GM23338 (cell line): ENCODE data around the gene LASP1NB.

Source experiments
- ATAC-seq: fragments of 200-7000 bp; cut with Tn5 transposase; 3 replicates; pipeline ENCODE4 v1.9.1; 2020
- DNase-seq: peaks from one replicate; pipeline ENCODE4 v3.0.0-alpha.2; 2015; ENCODE audit warnings: low spot score
- H2AFZ ChIP-seq: fragments of 200-600 bp; sonication (generic); 2 replicates; pipeline ENCODE4 v1.8.0; 2016; ENCODE audit warnings: antibody characterized with exemption, mild to moderate bottlenecking, moderate library complexity
- H3F3A ChIP-seq: fragments of 200-600 bp; sonication (generic); replicated peaks from 2 replicates; pipeline ENCODE4 v1.8.0; 2017; ENCODE audit warnings: antibody characterized with exemption, mixed run types, low read depth
- H3K27ac ChIP-seq: fragments of 200-600 bp; sonication (generic); 2 replicates; pipeline ENCODE4 v1.6.1; 2016; ENCODE audit warnings: low read depth
- H3K27me3 ChIP-seq: fragments of 200-600 bp; sonication (generic); 2 replicates; pipeline ENCODE4 v1.8.0; 2016; ENCODE audit warnings: mild to moderate bottlenecking, mixed run types, moderate library complexity; ENCODE audit not compliant: insufficient read depth
- H3K36me3 ChIP-seq: fragments of 200-600 bp; sonication (generic); 2 replicates; pipeline ENCODE4 v1.8.0; 2016; ENCODE audit warnings: mild to moderate bottlenecking; ENCODE audit not compliant: insufficient read depth
- H3K4me1 ChIP-seq: fragments of 200-600 bp; sonication (generic); 2 replicates; pipeline ENCODE4 v1.8.0; 2016; ENCODE audit warnings: mild to moderate bottlenecking, moderate library complexity; ENCODE audit not compliant: insufficient read depth
- H3K4me2 ChIP-seq: fragments of 200-600 bp; sonication (generic); 2 replicates; pipeline ENCODE4 v1.7.1; 2017; ENCODE audit warnings: mixed run types
- H3K4me3 ChIP-seq: fragments of 200-600 bp; sonication (generic); 2 replicates; pipeline ENCODE4 v1.6.1; 2016; ENCODE audit warnings: mixed run types
- H3K79me2 ChIP-seq: fragments of 200-600 bp; sonication (generic); replicated peaks from 2 replicates; pipeline ENCODE4 v1.8.0; 2017; ENCODE audit warnings: mild to moderate bottlenecking; ENCODE audit not compliant: insufficient read depth
- H3K9me2 ChIP-seq: fragments of 200-600 bp; sonication (generic); 2 replicates; pipeline ENCODE4 v1.8.0; 2017; ENCODE audit not compliant: insufficient read depth
- H4K20me1 ChIP-seq: fragments of 200-600 bp; sonication (generic); replicated peaks from 2 replicates; pipeline ENCODE4 v1.8.0; 2017; ENCODE audit warnings: mild to moderate bottlenecking; ENCODE audit not compliant: insufficient read depth
- H3K27ac Mint-ChIP-seq: 2 replicates; pipeline ENCODE4 v1.8.0; 2020; ENCODE audit warnings: inconsistent platforms, mild to moderate bottlenecking, moderate library complexity, mixed read lengths
- H3K27me3 Mint-ChIP-seq: 3 replicates; pipeline ENCODE4 v1.8.0; 2022; ENCODE audit warnings: low read depth, mild to moderate bottlenecking, moderate library complexity, mixed read lengths, inconsistent platforms; ENCODE audit not compliant: insufficient read depth, poor library complexity
- H3K36me3 Mint-ChIP-seq: 3 replicates; pipeline ENCODE4 v1.8.0; 2021; ENCODE audit warnings: low read depth, mild to moderate bottlenecking, inconsistent platforms, moderate library complexity, mixed read lengths
- H3K4me1 Mint-ChIP-seq: 3 replicates; pipeline ENCODE4 v1.8.0; 2020; ENCODE audit warnings: mild to moderate bottlenecking, inconsistent platforms, mixed read lengths
- H3K4me3 Mint-ChIP-seq: 3 replicates; pipeline ENCODE4 v1.8.0; 2021; ENCODE audit warnings: moderate library complexity, mild to moderate bottlenecking, inconsistent platforms, mixed read lengths
- H3K9me3 Mint-ChIP-seq: 3 replicates; pipeline ENCODE4 v1.8.0; 2020; ENCODE audit warnings: moderate library complexity, mild to moderate bottlenecking, inconsistent platforms, mixed read lengths
- CREB1 ChIP-seq: fragments of 250-450 bp; sonication (Bioruptor Pico); IDR thresholded peaks from 2 replicates; pipeline ENCODE4 v1.5.0; 2020; ENCODE audit warnings: low read depth, mild to moderate bottlenecking, moderate library complexity
- POLR2AphosphoS5 ChIP-seq: IDR thresholded peaks from 2 replicates; pipeline ENCODE4 v1.6.1; 2016; ENCODE audit warnings: antibody characterized with exemption, low read depth
- TF ChIP-seq, protein P1 (sequence below): fragments of 250-450 bp; sonication (Bioruptor Pico); IDR thresholded peaks from 2 replicates; pipeline ENCODE4 v1.5.0; 2020; ENCODE audit warnings: mild to moderate bottlenecking, moderate library complexity
- TF ChIP-seq, protein P2 (sequence below): IDR thresholded peaks from one replicate; pipeline ENCODE4 v1.6.1; 2018; ENCODE audit warnings: antibody characterized with exemption; ENCODE audit not compliant: unreplicated experiment

The LASP1NB gene

DNA sequence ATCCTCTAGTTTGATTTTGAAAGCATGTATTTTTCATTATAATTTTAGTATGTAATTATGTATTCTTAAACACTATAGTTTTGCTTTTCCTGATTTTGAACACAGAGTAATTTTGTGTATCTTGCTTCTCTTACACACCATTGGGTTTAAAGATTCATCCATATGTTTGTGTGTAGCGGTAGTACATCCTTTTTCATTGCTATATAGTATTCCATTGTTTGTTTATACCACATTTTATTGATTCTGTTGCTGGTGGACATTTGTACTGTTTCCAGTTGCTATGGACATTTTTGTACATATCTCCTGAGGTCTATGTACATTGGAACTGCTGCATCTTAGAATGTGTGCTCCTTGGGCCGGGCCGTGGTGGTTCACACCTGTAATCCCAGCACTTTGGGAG, 20.5 kb upstream of the LASP1NB start:
- Histone ChIP-seq H2AFZ (no peak overlapping the region), H3K27me3 (no peaks in the 10 kb centered on the region), H3K36me3 (no peaks in the 10 kb centered on the region), H3K9me2 (no peaks in the 10 kb centered on the region), H3K27ac (no peak overlapping the region), H3K4me1 (peaks cover 26% of the 10 kb centered on the region; the same call in 1 of the 2 replicates), H3K79me2 (peaks cover 37% of the 10 kb centered on the region), H3K4me2 (no peak overlapping the region), H3F3A (0 out of 2 replicates have a peak, but pooled peaks cover 10% of the 10 kb centered on the region), H4K20me1 (peaks cover 34% of the 10 kb centered on the region), H3K4me3 (no peak overlapping the region)
- H3K36me3 Mint-ChIP-seq, result peaks cover 31% of the 10 kb centered on the region
- no peak for ATAC-seq
- H3K27me3 Mint-ChIP-seq, result peaks cover 4% of the 10 kb centered on the region
- no peaks in the 10 kb centered on the region for H3K9me3 Mint-ChIP-seq
- DNase-seq, result no peak
- no peak overlapping the region for H3K27ac Mint-ChIP-seq
- H3K4me1 Mint-ChIP-seq, result peaks cover 25% of the 10 kb centered on the region
- H3K4me3 Mint-ChIP-seq, result no peak overlapping the region
- TF ChIP-seq CREB1 (CRISPR knock-in tag), result no peak
- TF ChIP-seq, protein P1, sequence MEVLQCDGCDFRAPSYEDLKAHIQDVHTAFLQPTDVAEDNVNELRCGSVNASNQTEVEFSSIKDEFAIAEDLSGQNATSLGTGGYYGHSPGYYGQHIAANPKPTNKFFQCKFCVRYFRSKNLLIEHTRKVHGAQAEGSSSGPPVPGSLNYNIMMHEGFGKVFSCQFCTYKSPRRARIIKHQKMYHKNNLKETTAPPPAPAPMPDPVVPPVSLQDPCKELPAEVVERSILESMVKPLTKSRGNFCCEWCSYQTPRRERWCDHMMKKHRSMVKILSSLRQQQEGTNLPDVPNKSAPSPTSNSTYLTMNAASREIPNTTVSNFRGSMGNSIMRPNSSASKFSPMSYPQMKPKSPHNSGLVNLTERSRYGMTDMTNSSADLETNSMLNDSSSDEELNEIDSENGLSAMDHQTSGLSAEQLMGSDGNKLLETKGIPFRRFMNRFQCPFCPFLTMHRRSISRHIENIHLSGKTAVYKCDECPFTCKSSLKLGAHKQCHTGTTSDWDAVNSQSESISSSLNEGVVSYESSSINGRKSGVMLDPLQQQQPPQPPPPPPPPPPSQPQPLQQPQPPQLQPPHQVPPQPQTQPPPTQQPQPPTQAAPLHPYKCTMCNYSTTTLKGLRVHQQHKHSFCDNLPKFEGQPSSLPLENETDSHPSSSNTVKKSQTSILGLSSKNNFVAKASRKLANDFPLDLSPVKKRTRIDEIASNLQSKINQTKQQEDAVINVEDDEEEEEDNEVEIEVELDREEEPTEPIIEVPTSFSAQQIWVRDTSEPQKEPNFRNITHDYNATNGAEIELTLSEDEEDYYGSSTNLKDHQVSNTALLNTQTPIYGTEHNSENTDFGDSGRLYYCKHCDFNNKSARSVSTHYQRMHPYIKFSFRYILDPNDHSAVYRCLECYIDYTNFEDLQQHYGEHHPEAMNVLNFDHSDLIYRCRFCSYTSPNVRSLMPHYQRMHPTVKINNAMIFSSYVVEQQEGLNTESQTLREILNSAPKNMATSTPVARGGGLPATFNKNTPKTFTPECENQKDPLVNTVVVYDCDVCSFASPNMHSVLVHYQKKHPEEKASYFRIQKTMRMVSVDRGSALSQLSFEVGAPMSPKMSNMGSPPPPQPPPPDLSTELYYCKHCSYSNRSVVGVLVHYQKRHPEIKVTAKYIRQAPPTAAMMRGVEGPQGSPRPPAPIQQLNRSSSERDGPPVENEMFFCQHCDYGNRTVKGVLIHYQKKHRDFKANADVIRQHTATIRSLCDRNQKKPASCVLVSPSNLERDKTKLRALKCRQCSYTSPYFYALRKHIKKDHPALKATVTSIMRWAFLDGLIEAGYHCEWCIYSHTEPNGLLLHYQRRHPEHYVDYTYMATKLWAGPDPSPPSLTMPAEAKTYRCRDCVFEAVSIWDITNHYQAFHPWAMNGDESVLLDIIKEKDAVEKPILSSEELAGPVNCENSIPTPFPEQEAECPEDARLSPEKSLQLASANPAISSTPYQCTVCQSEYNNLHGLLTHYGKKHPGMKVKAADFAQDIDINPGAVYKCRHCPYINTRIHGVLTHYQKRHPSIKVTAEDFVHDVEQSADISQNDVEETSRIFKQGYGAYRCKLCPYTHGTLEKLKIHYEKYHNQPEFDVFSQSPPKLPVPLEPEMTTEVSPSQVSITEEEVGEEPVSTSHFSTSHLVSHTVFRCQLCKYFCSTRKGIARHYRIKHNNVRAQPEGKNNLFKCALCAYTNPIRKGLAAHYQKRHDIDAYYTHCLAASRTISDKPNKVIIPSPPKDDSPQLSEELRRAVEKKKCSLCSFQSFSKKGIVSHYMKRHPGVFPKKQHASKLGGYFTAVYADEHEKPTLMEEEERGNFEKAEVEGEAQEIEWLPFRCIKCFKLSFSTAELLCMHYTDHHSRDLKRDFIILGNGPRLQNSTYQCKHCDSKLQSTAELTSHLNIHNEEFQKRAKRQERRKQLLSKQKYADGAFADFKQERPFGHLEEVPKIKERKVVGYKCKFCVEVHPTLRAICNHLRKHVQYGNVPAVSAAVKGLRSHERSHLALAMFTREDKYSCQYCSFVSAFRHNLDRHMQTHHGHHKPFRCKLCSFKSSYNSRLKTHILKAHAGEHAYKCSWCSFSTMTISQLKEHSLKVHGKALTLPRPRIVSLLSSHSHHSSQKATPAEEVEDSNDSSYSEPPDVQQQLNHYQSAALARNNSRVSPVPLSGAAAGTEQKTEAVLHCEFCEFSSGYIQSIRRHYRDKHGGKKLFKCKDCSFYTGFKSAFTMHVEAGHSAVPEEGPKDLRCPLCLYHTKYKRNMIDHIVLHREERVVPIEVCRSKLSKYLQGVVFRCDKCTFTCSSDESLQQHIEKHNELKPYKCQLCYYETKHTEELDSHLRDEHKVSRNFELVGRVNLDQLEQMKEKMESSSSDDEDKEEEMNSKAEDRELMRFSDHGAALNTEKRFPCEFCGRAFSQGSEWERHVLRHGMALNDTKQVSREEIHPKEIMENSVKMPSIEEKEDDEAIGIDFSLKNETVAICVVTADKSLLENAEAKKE (CRISPR knock-in tag), result no peak

DNA sequence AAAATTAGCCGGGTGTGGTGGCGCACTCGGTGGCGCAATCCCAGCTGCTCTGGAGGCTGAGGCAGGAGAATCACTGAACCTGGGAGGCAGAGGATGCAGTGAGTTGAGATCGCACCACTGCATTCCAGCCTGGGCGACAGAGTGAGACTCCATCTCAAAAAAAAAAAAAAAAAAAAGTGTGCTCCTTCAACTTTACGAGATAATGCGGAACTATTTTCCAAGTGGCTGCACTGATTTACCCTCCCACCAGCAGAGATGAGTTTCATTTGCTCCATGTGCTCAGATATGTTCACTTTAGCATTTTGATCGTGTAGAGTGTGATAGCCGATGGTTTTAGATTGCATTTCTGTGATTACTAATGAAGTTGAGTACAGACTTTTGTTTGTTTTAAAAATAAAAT, 20.0 kb upstream of the LASP1NB start:
- no peak overlapping the region for H3K27ac Mint-ChIP-seq
- H3K4me2 ChIP-seq, result no peak overlapping the region
- no peak overlapping the region for H2AFZ ChIP-seq
- DNase-seq (no peak), ATAC-seq (no peak)
- no peak overlapping the region for H3K4me3 Mint-ChIP-seq
- H3K9me3 Mint-ChIP-seq, result no peaks in the 10 kb centered on the region
- no peak overlapping the region for H3K4me3 ChIP-seq
- H3K79me2 ChIP-seq, result peaks cover 42% of the 10 kb centered on the region
- no peak overlapping the region for H3K27ac ChIP-seq
- peaks cover 4% of the 10 kb centered on the region for H3K27me3 Mint-ChIP-seq
- peaks cover 22% of the 10 kb centered on the region; the same call in 1 of the 2 replicates for H3K4me1 ChIP-seq
- no peaks in the 10 kb centered on the region for H3K36me3 ChIP-seq
- H3K36me3 Mint-ChIP-seq, result peaks cover 34% of the 10 kb centered on the region
- H3F3A ChIP-seq, result 0 out of 2 replicates have a peak, but pooled peaks cover 10% of the 10 kb centered on the region
- H3K4me1 Mint-ChIP-seq, result peaks cover 25% of the 10 kb centered on the region
- peaks cover 36% of the 10 kb centered on the region for H4K20me1 ChIP-seq
- H3K27me3 ChIP-seq, result no peaks in the 10 kb centered on the region
- no peaks in the 10 kb centered on the region for H3K9me2 ChIP-seq
- no peak for TF ChIP-seq POLR2AphosphoS5
- TF ChIP-seq, protein P2, sequence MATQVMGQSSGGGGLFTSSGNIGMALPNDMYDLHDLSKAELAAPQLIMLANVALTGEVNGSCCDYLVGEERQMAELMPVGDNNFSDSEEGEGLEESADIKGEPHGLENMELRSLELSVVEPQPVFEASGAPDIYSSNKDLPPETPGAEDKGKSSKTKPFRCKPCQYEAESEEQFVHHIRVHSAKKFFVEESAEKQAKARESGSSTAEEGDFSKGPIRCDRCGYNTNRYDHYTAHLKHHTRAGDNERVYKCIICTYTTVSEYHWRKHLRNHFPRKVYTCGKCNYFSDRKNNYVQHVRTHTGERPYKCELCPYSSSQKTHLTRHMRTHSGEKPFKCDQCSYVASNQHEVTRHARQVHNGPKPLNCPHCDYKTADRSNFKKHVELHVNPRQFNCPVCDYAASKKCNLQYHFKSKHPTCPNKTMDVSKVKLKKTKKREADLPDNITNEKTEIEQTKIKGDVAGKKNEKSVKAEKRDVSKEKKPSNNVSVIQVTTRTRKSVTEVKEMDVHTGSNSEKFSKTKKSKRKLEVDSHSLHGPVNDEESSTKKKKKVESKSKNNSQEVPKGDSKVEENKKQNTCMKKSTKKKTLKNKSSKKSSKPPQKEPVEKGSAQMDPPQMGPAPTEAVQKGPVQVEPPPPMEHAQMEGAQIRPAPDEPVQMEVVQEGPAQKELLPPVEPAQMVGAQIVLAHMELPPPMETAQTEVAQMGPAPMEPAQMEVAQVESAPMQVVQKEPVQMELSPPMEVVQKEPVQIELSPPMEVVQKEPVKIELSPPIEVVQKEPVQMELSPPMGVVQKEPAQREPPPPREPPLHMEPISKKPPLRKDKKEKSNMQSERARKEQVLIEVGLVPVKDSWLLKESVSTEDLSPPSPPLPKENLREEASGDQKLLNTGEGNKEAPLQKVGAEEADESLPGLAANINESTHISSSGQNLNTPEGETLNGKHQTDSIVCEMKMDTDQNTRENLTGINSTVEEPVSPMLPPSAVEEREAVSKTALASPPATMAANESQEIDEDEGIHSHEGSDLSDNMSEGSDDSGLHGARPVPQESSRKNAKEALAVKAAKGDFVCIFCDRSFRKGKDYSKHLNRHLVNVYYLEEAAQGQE, result no peak
